GM12801 (cell line): Measurements from ENCODE around the gene STEAP1B.

Experiments
- CTCF ChIP-seq: IDR thresholded peaks from one replicate; pipeline ENCODE4 v1.5.1; 2011; ENCODE audit warnings: control low read depth; ENCODE audit not compliant: insufficient read length; ENCODE audit errors: extremely low read depth

Gene STEAP1B

DNA sequence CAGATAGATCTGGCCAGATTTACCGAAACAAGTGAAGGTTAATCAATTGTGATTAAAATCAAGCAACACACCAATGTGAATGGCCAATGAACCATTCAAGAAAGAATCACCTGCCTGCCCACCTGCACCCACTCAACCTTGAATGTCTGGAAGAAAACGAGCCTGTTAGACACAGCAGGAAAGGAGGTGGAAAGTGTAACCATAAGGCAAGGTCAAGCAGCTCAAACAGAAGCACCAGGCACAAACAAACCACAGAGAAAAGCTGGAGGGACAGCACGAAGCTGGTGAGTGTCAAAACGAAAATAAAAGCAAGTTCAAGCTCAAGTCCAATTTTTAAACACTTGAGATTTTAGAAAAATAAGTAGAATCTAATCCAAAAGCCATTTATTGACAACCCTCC, 64.9 kb downstream of the STEAP1B start:
- TF ChIP-seq CTCF = no peak

GRCh38 chr7:22433710-22434460, 66.1 kb downstream of the STEAP1B start:
- no peak for TF ChIP-seq CTCF

- TF ChIP-seq CTCF = no peak
These were observed 67.7 kb downstream of the STEAP1B start for GRCh38 chr7:22432203-22432718.

- TF ChIP-seq CTCF = no peak
These were observed 69.5 kb downstream of the STEAP1B start for GRCh38 chr7:22430457-22430856.

- no peak for TF ChIP-seq CTCF
These were observed 70.6 kb downstream of the STEAP1B start for GRCh38 chr7:22429386-22429785.

- TF ChIP-seq CTCF = no peak
These were observed 72.1 kb downstream of the STEAP1B start for GRCh38 chr7:22427855-22428254.

DNA sequence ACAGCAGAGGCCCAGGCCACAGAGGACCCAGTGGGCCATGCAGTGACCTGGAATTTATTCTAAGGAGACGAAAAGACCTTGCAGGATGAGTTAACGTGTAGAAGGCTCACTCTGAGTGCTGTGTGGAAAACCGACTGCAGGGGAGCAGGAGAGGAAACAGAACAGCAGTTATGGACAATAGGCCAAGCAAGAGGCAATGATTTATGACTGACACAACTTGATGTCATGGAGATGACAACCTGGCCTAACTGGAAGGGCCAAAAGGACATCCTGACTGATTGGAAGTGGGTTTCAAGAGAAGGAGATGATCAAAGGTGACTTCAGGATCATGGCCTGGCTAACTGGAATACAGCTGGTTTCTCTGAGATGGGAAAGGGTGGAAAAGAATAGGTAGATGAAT, 72.9 kb downstream of the STEAP1B start:
- TF ChIP-seq CTCF = no peak
